OCI-M2 (cell line): ENCODE results near the gene CMIP.

ENCODE experiments used
- DNase-seq: peaks from one replicate; lab custom pipeline; 2025; ENCODE audit not compliant: unreplicated experiment; lab: John Stamatoyannopoulos, UW

CMIP gene

DNA sequence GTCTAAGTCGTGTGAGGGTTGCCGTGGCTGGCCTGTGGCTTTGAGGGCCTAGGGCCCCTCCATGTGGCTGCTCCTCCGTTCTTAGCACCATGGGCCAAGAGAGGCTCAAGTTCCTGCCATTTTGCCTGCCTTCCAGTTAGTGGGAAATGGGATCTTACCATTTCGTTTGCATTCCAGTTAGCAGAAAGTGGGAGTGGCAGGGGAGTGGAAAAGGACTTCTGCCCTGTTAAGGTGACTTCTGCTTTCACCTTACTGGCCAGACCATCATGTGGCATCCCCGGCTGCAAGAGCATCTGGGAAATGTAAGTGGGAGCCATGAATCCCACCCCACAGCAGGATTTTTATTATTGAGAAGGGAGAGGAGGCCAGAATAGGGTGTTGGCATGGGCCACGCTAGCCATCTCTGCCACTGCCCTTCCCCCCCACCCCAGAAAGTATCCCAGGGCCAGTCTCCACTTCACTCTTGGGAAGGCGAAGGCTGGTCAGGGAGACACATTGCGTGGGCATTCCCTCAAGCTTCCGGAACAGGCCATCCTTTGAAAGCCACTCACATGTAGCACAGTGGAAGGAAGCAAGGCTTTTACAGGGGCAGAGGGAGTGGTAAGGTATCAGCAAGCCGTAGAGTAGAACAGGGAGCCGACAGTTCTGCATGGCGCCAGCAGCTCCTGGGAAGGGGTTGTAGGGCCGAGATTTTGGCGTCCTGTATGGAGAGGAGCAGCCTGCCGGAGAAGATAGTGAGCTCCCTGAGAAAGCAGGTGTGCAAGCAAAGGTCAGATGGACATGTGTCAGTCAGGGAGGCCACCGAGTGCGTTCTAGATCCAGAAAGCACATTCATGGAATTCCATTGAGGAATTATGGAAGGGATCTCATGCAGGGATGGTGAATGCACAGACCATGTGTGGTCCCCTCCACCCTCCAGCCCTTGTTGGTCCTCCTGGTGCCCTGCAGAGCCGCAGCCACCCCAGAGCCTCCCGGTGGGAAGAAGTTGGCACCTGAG is 33.4 kb downstream of the CMIP start:
- no peak for DNase-seq

DNA sequence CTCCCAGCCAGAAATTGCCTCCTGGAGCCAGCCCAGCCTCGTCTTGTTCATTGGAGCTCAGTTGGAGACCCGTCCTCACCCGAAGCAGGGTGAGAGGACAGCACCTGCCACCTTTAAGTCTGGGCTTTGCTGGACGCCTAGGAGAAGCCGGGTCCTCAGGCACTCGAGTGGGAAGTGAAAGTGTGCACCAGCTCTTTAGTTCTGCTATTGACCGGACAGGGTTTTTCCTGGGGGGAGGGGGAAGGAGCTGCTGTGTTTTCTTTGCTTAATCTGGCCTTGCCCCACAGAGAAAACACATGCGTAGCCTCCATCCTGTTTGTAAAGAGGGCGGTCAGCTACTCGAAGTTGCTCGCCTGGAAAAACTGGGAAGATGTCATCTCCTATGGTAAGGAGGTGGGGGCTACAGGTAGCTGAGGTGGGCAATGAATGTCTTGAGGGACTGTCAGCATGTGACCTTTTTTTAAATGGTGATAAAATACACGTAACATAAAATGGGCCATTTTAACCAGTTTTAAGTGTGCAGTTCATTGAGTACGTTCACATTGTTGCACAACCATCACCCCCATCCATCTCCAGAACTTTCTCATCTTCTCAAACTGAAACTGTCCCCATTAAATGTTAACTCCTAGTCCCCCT is 34.4 kb downstream of the CMIP start:
- no peak for DNase-seq

DNA sequence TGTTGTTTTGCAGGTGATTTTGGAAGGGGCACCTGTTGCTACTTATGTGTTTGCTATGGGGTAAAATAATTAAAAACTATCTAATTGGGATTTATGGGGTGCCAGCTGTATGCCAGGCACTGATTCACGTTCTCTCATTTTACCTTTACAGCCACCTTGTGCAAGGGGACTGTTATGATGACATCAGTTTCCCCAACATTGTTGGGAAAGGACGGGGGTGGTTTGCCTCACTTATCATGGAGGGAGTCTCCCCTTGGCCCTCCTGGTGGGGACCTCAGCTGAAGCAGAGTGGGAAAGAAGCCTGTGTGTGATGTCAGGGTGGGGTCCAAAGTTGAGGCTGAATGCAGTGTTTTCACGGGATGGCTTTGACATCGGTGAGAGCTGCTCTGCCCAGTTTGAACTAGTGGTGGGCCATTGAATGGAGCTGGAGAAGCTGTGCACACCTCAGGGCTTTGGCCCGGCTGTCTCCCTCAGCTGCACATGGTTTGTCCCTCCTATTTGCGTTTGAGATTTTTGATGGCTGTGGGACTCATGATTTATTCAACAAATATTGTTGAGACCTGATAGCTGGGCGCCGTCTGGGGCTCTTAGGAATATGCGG is 36.1 kb downstream of the CMIP start:
- no peak for DNase-seq

DNA sequence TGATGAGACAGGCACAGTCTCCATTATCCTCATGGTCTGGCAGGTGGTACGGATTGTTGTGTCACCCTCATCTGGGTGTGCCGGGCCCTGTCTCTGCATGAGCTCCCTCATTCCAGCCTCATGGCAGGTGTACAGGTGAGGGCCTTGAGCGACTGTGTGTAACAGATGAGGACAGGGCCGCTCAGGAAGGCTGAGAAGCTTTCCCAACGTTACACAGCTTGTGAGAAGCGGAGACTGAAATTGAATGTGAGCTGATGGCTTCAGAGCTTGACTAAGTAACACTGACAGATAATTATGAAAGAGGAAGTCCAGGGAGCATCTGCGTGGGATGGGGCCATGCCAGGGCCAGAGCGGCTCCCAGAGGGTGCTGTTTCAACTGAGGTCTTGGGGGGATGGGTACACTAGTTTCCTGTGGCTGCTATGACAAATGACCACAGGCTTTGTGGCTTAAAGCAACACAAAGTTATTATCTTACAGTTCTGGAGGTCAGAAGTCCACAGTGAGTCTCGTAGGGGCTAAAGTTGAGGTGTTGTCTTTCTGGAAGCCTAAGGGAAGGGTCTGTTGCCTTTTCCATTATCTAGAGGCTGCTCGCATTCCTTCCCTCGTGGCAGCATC is 36.7 kb downstream of the CMIP start:
- peak; percentile 59 for DNase-seq

DNA sequence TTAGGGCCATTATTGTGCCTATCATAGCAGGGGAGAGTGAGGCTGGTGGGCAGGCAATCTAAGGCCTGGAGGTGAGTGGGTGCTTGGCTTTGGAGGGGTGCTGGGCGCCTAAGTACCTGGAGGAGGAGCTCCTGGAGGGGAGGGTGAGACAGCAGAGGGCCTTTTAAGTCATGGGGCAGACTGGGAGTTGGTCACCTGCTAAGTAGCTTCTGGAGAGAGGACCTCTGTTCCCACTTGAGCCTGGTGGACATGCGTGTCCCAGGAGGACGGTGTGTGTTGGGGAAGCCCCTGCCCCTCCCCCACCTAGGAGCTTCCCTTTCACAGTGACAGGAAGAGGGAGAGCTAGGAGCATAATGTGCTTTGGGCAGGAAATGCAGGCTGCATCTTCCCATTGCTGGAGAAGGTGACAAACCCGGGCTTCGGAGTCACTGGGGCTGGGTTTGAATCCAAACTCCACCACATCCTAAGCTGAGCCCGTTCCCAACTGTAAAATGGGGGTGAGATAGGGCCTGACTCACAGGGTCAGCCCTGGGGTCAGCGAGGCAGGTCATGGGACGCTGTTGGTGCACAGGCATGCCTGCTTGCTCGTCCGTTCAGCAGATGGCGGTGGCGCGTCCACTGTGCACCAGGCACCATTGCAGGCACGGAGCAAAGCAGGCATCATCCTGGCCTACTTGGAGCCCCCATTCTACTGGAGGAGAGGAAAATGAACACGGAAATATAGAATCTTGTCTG is 37.9 kb downstream of the CMIP start:
- DNase-seq: no peak

DNA sequence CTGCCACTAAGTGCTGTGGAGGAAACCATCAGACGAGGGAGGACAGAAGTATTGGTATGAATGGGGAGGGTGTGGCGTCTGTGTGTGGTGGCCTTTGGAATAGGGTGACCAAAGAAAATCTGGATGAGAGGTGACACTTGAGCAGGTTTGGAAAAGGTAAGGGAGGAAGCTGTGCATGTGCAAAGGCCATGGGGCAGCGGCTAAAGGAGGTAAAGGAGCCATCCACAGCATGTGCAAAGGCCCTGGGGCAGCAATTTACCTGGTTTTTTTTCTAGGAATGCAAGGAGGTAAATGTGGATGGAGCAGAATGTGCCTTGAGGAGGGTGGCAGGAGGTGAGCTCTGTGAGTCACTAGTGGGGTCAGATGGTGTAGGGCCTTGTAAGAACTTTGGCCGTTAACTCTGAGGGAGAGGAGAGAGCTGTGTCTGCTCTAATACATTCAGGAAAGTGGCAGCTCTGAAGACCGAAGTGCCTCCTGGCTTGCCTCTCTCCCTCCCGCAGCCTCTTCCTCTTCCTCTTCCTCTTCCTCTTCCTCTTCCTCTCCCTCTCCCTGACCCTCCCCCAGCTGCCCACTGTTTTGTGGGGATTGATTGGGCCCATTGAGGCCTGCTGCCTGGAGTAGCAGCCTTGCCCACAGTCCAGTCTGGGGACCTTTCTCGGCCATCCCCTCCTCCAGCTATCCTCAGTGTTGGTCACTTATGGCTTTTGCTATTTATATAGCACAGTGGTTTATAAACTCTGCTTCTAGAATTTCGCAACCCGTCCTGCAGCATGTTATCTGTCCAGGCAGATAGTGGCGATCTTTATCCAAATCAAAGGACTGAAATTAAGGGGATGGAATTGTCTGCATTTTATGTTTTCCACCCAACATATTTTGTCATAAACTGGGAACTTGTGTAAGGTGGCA is 38.7 kb downstream of the CMIP start:
- no peak for DNase-seq

DNA sequence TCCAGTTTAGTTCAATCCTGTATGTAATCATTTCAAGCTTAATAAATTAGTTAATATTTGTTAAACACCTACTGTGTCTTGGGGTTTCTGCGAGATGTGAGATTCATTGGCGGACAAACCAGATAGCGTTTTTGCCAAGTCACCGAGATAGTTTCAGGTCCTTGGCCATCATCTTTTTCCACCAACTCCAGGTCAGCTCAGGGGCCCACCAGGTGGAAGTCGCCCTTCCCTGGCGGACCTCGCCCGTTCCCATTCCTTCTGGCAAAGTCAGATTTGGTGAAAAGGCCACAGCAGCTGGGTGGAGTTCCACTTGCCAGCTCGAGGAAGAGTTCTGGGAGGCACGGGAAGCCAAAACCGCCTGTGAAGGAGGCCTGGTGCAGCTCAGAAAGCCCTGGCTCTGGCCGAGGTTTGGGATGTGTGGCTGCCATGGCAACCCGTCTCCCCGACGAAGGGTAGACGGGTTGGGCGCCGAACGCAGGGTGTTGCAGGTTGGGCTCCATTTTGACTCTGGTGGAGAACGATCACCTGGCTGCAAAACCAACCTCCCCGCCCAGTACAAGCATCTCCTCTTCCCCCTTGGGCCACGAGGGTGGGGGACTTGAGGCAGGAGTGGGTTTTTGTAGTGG is 39.5 kb downstream of the CMIP start:
- no peak for DNase-seq

DNA sequence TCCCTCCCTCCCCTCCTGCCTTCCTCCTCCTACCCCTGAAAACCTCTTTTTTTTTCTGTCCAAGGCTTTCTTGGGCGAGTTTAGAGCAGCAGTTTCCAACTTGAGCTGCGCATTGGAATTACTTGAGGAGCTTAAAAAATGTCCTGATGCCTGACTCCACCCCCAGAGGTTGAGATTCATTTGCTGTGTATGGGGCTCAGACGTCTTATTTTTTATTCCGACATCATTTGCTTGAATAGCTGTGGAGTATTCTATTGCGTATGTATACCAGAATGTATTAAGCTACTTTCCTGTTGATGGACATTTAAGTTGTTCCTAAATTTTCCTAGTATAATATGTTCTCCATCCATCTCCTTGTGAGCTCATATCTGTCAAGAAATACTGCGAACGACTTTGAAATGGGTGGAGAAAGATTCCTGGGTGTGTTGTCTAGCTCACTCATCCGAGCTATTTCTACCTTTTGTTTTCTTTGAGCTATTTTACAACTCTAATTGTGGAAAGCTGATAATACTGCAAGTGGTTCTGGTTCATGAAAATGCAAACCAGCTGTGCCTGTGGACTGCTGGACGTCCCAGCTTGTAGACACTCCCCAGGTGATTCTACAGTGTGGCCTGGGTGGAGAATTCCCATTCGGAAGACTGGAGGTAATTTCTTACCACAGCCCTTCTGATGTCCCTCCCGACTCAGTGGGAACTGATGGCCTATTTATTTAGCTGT is 40.5 kb downstream of the CMIP start:
- DNase-seq: no peak

DNA sequence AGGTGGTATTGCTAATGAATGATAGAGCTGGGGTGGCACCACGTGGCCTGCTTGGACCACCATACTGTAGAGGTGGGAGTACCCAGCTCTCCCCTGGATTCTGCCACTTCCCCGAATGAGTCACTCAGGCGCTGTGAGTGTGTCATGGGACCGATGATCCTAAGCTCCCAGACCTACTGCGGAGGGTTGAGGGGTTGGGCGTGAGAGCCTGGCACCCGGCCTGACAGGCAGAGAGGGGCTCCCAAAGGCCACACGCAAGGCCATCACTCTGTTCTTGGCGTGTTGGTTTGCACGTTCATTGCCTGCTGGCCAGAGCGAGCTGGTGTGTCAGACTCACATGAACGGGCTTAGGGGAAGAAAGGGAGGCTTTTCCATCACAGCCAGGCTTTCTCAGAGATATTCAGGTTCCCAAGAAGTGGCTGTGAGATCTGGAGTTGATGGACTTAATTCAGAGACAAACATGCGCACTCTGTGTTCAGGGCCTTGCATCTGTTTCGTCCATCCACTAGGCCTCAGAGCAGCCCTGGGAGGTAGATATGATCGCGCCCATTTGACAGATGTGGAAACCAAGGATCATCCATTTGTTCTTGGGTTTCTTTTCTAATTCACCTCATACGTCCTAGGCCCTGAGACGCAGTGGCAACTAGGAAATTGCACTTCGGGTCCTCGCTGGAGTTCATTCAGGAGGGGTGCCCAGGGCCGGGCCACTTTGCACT is 41.4 kb downstream of the CMIP start:
- DNase-seq: no peak

DNA sequence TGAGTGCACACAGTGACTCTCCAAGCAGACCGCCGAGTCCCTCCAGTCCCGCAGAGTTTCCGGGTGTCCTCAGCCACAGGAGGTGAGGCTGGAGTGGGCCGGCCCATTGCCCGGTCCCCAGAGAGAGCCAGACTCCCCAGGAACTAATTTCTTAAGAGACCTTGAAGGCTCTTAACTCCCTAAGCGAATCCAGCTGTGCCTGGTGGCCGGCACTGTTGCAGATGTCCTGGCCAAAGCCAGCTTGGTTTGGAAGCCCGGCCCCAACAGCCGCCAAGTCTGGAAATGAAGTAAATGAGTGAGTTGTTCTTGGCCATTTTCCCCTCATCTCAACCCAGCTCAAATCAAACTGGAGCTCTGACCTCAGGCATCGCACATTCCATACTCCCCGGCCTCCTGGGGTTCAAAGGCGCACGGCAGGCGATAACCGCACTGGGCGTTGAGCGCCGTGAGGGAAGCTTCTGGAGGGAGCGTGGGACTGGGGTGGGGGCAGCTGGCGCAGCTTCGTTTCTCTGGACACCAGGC is 42.0 kb downstream of the CMIP start:
- DNase-seq: no peak

DNA sequence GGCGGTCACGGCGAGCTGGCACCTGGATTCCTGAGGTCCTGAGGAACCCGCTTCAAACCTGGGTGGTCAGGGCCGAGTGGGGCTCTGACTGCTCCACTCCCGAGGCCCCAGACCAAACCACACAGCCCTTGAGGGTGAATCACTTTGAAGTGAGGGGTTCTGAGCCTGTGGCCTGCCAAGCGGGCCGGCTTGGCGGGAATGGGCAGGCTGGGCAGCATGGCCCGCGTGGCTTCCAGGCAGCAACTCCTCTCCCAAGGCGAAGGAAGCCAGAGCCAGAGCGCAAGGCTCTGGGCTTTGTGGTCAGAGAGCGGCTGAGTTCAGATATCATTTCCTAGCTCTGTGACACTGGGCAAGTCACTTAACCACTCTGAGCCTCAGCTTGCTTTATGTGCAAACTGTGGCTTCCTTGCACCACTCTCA is 42.7 kb downstream of the CMIP start:
- DNase-seq: no peak

DNA sequence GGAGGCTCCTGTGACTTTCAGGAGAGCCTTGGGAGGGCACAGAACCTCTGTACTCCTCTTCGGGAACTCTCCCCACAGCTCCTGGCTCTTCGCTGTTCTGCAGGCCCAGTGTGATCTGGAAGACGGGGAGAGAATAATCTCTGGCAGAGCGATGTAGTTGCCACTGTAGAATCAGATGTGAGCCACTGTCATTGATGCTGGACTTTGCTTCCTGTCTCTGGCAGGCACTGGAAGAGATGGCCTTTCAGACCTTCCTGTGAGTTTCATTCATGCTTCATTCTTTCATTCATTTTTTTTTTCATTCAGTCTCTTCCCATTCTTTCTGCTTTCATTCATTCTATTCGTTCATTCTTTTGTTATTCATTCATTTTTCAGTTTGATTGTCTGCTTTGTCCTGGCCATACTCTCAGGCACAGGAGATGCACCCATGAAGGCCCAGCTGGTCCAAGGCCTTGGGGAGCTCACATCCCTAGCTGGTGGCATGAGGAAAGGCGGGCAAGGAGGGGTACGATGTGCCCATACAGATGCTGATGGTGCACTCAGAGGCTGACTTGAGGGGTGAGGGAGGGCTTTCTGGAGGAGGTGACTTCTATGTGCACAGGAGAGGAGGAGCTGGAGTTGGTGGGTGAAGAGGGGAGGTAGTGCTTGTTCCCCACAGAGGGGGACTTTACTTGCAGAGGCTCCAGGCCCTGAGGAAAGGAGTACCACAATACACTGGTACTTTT is 44.2 kb downstream of the CMIP start:
- DNase-seq: no peak

DNA sequence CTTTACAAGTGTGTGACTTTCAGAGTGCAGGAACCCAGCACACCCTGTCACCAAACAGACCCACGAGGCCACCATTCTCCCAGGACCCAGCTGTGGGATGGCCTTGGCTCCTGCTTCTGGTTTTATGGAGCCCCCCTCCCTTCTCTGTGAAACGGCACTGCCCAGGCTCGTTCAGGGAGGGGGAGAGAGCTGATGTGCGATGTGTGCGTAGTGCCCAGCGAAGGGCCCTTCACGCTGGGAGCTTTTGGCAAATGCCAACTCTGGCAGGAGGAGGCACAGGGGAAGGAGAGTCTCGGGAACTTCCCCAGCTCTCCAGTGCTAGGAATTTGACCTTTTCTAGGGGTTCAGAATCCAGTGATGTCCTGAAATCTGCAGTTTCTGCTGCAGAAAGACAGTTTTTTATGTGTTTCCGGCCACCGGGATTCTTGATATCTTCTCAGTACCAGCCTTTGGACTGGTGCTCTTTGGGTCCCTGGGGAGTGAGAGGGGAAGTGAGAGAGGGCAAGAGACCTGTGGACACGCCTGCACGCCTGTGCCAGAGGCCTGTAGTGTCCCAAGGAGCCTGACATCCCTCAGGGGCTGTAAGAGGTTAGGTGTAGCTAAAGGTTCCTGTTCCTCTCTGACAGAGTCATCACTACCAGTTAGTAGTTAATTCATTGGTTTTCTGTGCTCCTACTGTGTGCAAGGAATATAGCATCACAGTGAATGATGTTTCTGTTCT is 45.1 kb downstream of the CMIP start:
- DNase-seq: no peak

DNA sequence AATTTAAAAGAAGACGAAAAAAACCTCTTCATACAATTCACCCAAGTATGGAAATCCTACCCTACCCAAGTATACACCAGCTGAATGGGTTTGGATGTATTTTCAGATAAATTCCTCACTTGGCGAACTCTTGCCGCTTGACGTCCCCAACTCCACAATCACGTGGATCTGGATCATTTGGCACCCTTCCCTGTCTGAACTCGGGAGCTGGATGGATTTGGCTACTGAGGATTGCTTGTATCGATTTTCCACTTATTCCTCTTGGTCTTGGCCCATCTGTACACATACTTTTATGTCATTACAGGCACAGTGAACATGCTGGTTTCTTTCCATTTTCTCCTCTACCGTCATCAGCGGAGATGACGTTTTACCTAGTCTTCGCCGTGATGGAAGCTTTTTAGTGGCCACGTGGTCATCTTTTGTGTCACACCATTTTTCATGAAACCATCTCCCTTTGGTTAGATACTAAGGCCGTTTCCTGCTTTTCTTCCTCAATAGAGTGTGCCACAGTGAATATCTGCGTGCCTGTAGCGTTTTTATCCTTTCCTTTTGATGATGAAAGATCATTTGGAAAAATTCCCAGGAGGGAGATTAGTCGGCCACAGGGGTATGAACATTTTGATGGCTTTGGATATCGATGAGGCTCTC is 47.1 kb downstream of the CMIP start:
- DNase-seq: no peak

DNA sequence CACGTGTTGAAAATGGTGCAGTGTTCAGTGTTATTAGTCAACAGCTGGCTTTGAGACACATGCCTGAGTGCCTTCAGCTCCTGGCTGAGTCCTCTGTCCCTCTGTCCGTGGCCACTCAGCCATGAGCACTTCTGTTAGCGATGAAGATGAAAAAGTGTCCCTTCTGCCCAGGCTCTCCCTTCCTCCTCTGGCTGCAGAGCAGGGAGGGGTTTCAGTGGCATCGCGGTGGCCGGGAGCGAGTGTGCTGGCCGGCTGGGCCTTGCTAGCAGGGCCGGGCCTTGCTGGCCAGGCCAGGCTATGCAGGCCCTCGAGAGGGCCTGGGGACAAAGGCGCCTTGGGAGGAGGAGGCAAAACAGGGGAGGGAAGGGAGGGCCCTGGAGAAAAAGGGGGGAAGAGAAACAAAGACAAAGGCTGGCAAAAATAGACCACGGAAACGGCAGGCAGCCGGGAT is 47.7 kb downstream of the CMIP start:
- no peak for DNase-seq
